Caco-2 (cell line): ENCODE results near the gene ARHGAP24. TPM values are rescaled to one million over a fixed set of nuclear protein-coding genes. Genes with fewer than 3 reads are reported as not detected.

Source experiments
- BruUV-seq: library from RNA; stranded (reverse); fragments of 400-500 nt; replicated peaks from 2 replicates; lab custom pipeline; 2021; lab: Mats Ljungman, UMichigan
- CTCF ChIA-PET: fragments of 300-600 bp; sonication (Branson Sonifier 250); formaldehyde crosslinking; loops from one replicate; lab custom pipeline; 2022; ENCODE audit warnings: antibody characterized with exemption; lab: Charles Lee
- POLR2A ChIA-PET: fragments of 300-600 bp; sonication (Branson Sonifier 250); formaldehyde crosslinking; loops from one replicate; lab custom pipeline; 2022; ENCODE audit warnings: antibody characterized with exemption; lab: Charles Lee
- DNase-seq, 2 experiments: peaks; one replicate each; pipeline versions ENCODE4 v3.0.0 to v3.0.0-alpha.2; 2020 to 2022
- H3K27me3 ChIP-seq: replicated peaks from 2 replicates; pipeline ENCODE4 v1.6.0; 2011; ENCODE audit warnings: low read length; ENCODE audit not compliant: control insufficient read depth, insufficient read depth
- H3K36me3 ChIP-seq: 2 replicates; pipeline ENCODE4 v1.5.1; 2011; ENCODE audit warnings: low read length; ENCODE audit not compliant: control insufficient read depth, insufficient read depth
- H3K4me1 ChIP-seq: fragments of 250-450 bp; sonication (Bioruptor Pico); 2 replicates; pipeline ENCODE4 v1.5.1; 2020; ENCODE audit warnings: mild to moderate bottlenecking
- H3K4me3 ChIP-seq: 2 replicates; pipeline ENCODE4 v1.5.1; 2011; ENCODE audit warnings: low read depth, mild to moderate bottlenecking, control low read depth, low read length
- H3K9me3 ChIP-seq: fragments of 250-450 bp; sonication (Bioruptor Pico); 2 replicates; pipeline ENCODE4 v1.5.1; 2020; ENCODE audit warnings: mild to moderate bottlenecking, moderate library complexity
- H3K27ac Mint-ChIP-seq: one replicate; pipeline ENCODE4 v1.8.0; 2022; ENCODE audit warnings: mixed read lengths; ENCODE audit not compliant: unreplicated experiment
- H3K27me3 Mint-ChIP-seq: one replicate; pipeline ENCODE4 v1.8.0; 2022; ENCODE audit warnings: mixed read lengths; ENCODE audit not compliant: insufficient read depth, unreplicated experiment
- H3K36me3 Mint-ChIP-seq: one replicate; pipeline ENCODE4 v1.8.0; 2022; ENCODE audit warnings: mild to moderate bottlenecking, mixed read lengths; ENCODE audit not compliant: insufficient read depth, unreplicated experiment
- H3K4me1 Mint-ChIP-seq: one replicate; pipeline ENCODE4 v1.8.0; 2022; ENCODE audit warnings: low read depth, mixed read lengths; ENCODE audit not compliant: unreplicated experiment
- H3K4me3 Mint-ChIP-seq: one replicate; pipeline ENCODE4 v1.8.0; 2022; ENCODE audit warnings: mild to moderate bottlenecking, moderate library complexity, mixed read lengths; ENCODE audit not compliant: unreplicated experiment
- H3K9me3 Mint-ChIP-seq: one replicate; pipeline ENCODE4 v1.8.0; 2022; ENCODE audit warnings: mixed read lengths; ENCODE audit not compliant: unreplicated experiment
- intact Hi-C: fragments of 100-400 bp; cut with micrococcal nuclease; formaldehyde crosslinking; loops from one replicate; pipeline ENCODE4 v1.10.0; 2022; ENCODE audit not compliant: unreplicated experiment
- total RNA-seq: library from RNA; stranded (reverse); gene quantifications from 2 replicates; pipeline ENCODE4 v1.2.3, GENCODE V29; 2022
- TF ChIP-seq, protein P1 (sequence below), 2 experiments: fragments of 200-600 bp in 1 of 2; IDR thresholded peaks; 1 replicate in 1 of 2; 2 replicates in 1 of 2; pipeline versions ENCODE4 v1.5.1 to v1.8.0; 2011 to 2022; ENCODE audit warnings: antibody characterized with exemption in 1 of 2, control low read depth in 1 of 2, inconsistent platforms in 1 of 2, low read depth in 1 of 2, low read length in 1 of 2, mild to moderate bottlenecking in 1 of 2, moderate library complexity in 1 of 2; ENCODE audit not compliant: insufficient read depth in 1 of 2, severe bottlenecking in 1 of 2, unreplicated experiment in 1 of 2

Gene ARHGAP24
- total RNA-seq, 1 experiment from 2014 or later = 2.8 TPM

GRCh38 chr4:85993641-85994040, 518.7 kb downstream of the ARHGAP24 start:
- CTCF ChIA-PET = no interaction called here
- H3K4me1 ChIP-seq = no peaks in the 10 kb centered on the region
- H3K9me3 ChIP-seq = no peaks in the 10 kb centered on the region
- TF ChIP-seq, protein P1, sequence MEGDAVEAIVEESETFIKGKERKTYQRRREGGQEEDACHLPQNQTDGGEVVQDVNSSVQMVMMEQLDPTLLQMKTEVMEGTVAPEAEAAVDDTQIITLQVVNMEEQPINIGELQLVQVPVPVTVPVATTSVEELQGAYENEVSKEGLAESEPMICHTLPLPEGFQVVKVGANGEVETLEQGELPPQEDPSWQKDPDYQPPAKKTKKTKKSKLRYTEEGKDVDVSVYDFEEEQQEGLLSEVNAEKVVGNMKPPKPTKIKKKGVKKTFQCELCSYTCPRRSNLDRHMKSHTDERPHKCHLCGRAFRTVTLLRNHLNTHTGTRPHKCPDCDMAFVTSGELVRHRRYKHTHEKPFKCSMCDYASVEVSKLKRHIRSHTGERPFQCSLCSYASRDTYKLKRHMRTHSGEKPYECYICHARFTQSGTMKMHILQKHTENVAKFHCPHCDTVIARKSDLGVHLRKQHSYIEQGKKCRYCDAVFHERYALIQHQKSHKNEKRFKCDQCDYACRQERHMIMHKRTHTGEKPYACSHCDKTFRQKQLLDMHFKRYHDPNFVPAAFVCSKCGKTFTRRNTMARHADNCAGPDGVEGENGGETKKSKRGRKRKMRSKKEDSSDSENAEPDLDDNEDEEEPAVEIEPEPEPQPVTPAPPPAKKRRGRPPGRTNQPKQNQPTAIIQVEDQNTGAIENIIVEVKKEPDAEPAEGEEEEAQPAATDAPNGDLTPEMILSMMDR (IDR thresholded peaks at IDR 0.05; ENCODE audit: insufficient read depth in 1 of 2, low read depth in 1 of 2, low read length in 1 of 2, severe bottlenecking in 1 of 2, unreplicated experiment in 1 of 2) = no peak
- no TSS peak for BruUV-seq
- no peak overlapping the region for H3K4me3 ChIP-seq
- intact Hi-C loops = no loop called here
- no peaks in the 10 kb centered on the region for H3K36me3 Mint-ChIP-seq
- no peak for DNase-seq
- POLR2A ChIA-PET = no interaction called here
- H3K4me1 Mint-ChIP-seq = no peaks in the 10 kb centered on the region
- no peak overlapping the region for H3K27ac Mint-ChIP-seq
- no peaks in the 10 kb centered on the region for H3K9me3 Mint-ChIP-seq
- no peak overlapping the region for H3K4me3 Mint-ChIP-seq
- H3K27me3 Mint-ChIP-seq = no peaks in the 10 kb centered on the region
- H3K27me3 ChIP-seq = no peaks in the 10 kb centered on the region
- H3K36me3 ChIP-seq = no peaks in the 10 kb centered on the region

GRCh38 chr4:85994576-85994975, 519.6 kb downstream of the ARHGAP24 start:
- BruUV-seq = no TSS peak
- Mint-ChIP-seq H3K36me3 (no peaks in the 10 kb centered on the region), H3K27ac (no peak overlapping the region), H3K4me1 (no peaks in the 10 kb centered on the region), H3K9me3 (no peaks in the 10 kb centered on the region), H3K4me3 (no peak overlapping the region), H3K27me3 (no peaks in the 10 kb centered on the region)
- Histone ChIP-seq H3K4me3 (no peak overlapping the region), H3K27me3 (no peaks in the 10 kb centered on the region), H3K9me3 (no peaks in the 10 kb centered on the region), H3K4me1 (no peaks in the 10 kb centered on the region), H3K36me3 (no peaks in the 10 kb centered on the region)
- ChIA-PET POLR2A (no interaction called here), CTCF (no interaction called here)
- intact Hi-C loops = no loop called here
- TF ChIP-seq, protein P1 (IDR thresholded peaks at IDR 0.05; ENCODE audit: insufficient read depth in 1 of 2, low read depth in 1 of 2, low read length in 1 of 2, severe bottlenecking in 1 of 2, unreplicated experiment in 1 of 2) = no peak
- DNase-seq = no peak

DNA sequence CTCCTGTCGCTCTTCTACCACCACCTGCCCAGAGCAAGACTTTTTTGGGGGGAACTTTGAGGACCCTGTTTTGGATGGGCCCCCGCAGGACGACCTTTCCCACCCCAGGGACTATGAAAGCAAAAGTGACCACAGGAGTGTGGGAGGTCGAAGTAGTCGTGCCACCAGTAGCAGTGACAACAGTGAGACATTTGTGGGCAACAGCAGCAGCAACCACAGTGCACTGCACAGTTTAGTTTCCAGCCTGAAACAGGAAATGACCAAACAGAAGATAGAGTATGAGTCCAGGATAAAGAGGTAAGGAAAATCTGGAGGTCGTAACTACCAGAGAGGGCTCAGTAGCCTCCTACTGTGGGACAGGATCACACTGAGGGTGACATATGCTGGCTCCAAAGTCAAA, 520.4 kb downstream of the ARHGAP24 start:
- H3K36me3 ChIP-seq = no peaks in the 10 kb centered on the region
- ChIA-PET CTCF (no interaction called here), POLR2A (no interaction called here)
- H3K4me1 Mint-ChIP-seq = no peaks in the 10 kb centered on the region
- H3K27me3 ChIP-seq = no peaks in the 10 kb centered on the region
- TF ChIP-seq, protein P1 (IDR thresholded peaks at IDR 0.05; ENCODE audit: insufficient read depth in 1 of 2, low read depth in 1 of 2, low read length in 1 of 2, severe bottlenecking in 1 of 2, unreplicated experiment in 1 of 2) = no peak
- no peaks in the 10 kb centered on the region for H3K9me3 ChIP-seq
- DNase-seq = no peak
- intact Hi-C loops = no loop called here
- no peak overlapping the region for H3K4me3 Mint-ChIP-seq
- no peaks in the 10 kb centered on the region for H3K9me3 Mint-ChIP-seq
- H3K36me3 Mint-ChIP-seq = no peaks in the 10 kb centered on the region
- no peak overlapping the region for H3K27ac Mint-ChIP-seq
- no TSS peak for BruUV-seq
- H3K4me1 ChIP-seq = no peaks in the 10 kb centered on the region
- no peak overlapping the region for H3K4me3 ChIP-seq
- no peaks in the 10 kb centered on the region for H3K27me3 Mint-ChIP-seq
